DLD1 (cell line): Measurements from ENCODE around the gene OSBPL6.

ENCODE experiments used
- in situ Hi-C: cut with HindIII; loops from 2 replicates; pipeline ENCODE4 v1.10.0; 2017; ENCODE audit warnings: low sequenced_read_pairs

Gene OSBPL6

GRCh38 chr2:178423746-178424145 lies 229.4 kb downstream of the OSBPL6 start:
- in situ Hi-C loops = loop anchor here (25.0 kb wide), 1 partner anchor 311 kb away; the partner anchor contains the start of gene RBM45

- in situ Hi-C loops = no loop called here
These were observed 231.0 kb downstream of the OSBPL6 start for GRCh38 chr2:178425255-178425827.

- in situ Hi-C loops = no loop called here
These were observed 232.1 kb downstream of the OSBPL6 start for GRCh38 chr2:178426388-178426787.

- in situ Hi-C loops = no loop called here
These were observed 233.1 kb downstream of the OSBPL6 start for GRCh38 chr2:178427458-178427857.

- in situ Hi-C loops = no loop called here
These were observed 234.1 kb downstream of the OSBPL6 start for GRCh38 chr2:178428396-178428806.

- in situ Hi-C loops = no loop called here
These were observed 235.0 kb downstream of the OSBPL6 start for GRCh38 chr2:178429336-178429735.

GRCh38 chr2:178436662-178437061 lies 242.3 kb downstream of the OSBPL6 start:
- in situ Hi-C loops = no loop called here

GRCh38 chr2:178441426-178441825 lies 247.1 kb downstream of the OSBPL6 start:
- in situ Hi-C loops = no loop called here

- in situ Hi-C loops = no loop called here
These were observed 254.8 kb downstream of the OSBPL6 start for GRCh38 chr2:178448968-178449661.

GRCh38 chr2:178449700-178450523 lies 255.6 kb downstream of the OSBPL6 start:
- in situ Hi-C loops = no loop called here

- in situ Hi-C loops = no loop called here
These were observed 256.1 kb downstream of the OSBPL6 start for GRCh38 chr2:178450524-178450773.

- in situ Hi-C loops = no loop called here
These were observed 256.6 kb downstream of the OSBPL6 start, which contains the start of the genes PJVK and PRKRA for GRCh38 chr2:178450774-178451525. PJVK (plus strand) TSS chr2:178451378; CDS start chr2:178453410, 2,032 bp downstream. PRKRA (minus strand) TSS chr2:178451175; CDS start chr2:178451030, 145 bp downstream.

- in situ Hi-C loops = no loop called here
These were observed 258.0 kb downstream of the OSBPL6 start for GRCh38 chr2:178452334-178452733.
